ENCODE data around the gene KCND3.

Gene KCND3

DNA sequence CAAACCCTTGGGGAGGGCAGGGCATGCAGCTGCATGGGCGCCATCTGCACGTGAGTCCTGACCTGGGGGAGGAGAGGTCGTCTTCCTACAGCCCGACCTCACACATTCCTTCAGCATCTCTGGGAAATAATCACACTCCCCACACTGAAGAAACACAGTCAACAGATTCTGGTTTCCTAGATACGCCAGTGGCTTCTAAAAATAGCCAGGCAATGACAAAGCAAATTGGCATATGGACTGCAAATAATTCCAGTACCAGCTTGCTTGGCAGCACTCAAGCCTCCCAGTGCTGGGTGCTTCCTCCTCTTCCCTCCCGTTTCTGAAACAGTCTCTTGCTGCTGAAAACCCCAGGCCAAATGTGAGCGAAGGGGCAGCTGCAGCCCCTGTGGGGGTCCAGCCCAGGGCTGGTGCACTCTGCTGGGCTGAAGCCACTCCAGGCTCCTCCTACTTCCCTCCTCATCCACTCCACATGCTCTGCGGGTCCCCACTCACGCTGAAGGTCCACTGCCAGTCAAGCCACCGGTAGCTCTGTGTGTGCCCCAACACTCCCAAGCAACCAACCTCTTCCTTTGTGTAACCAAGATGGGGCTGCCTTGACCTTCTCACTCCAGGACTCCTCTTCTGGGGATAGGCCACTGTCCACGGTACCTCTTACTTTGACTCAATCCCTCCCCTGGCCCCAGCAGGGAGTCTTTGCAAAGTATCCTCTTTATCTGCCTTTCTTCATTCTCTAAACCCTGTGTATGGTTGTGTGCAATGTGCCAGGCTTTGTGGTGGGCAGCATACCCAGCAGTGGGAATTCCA, 69.0 kb downstream of the KCND3 start:
- no peak for DNase-seq (ENCODE audit: low read depth, low spot score)

DNA sequence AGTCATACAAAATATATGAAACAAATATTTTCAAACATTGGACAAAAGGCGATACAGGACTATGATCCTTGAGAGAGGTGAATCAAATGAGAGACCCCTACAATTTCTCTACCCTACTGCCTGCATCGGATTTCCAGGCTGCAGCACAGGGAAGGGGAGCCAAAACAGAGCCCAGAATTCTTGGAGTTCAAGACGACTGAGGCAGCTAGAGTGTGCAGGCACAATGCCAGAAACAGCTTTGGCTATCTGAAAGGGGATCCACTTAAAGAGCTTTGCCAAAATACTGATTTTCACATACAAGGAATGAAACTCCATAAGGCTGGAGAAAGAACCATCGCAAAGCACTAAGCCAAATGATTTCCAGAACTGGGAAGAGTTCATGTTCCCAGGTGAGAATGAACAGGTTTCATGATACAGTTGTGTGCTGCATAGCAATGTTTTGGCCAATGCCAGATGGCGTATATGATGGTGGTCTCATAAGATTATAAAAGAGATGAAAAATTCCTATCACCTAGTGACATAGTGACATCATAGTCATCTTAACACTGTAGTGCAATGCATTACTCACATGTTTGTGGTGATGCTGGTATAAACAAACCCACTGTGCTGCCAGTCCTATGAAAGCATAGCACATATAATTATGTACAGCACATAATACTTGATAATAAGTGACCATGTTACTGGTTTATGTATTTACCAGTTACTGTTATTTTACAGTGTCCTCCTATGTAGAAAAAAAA, 77.5 kb downstream of the KCND3 start:
- DNase-seq (ENCODE audit: low read depth, low spot score): no peak

DNA sequence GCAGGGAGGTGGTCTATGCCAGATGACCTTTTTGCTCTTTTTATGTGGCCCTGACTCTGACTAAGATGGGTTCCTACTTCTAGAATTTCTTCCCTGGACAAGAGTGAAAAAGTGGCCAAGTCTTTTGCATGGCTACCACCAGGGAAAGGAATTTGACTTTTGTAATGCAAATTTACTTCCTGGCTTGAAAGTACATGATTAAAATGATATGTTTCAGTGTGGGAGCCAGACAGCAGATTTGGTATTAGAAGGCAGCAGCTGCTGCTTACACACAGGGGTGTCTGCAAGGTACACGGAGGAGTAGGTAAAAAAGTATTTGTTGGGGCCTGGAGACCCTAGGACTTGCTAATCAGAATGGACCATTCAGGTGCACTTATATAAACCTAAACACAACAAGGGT, 78.4 kb downstream of the KCND3 start:
- DNase-seq (ENCODE audit: low read depth, low spot score): no peak

DNA sequence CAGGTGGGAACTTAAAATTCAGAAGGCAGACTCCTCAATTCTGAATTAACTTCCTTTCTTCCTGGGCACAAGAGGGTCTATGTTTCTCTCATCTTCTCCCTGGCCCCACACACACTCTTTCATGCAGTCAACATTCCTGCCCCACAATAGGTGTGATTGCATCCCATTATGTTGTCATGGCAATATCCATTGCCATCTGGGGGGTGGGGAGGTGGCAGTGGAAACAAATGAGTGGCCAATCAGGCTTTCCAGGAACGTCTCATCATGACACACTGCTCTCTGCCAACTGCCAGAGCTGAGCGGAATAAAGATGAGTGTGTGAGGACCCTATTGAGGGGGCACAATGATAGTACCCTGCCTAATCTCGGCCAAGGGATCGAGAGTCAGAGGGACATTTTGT, 80.4 kb downstream of the KCND3 start:
- DNase-seq (ENCODE audit: low read depth, low spot score): no peak

DNA sequence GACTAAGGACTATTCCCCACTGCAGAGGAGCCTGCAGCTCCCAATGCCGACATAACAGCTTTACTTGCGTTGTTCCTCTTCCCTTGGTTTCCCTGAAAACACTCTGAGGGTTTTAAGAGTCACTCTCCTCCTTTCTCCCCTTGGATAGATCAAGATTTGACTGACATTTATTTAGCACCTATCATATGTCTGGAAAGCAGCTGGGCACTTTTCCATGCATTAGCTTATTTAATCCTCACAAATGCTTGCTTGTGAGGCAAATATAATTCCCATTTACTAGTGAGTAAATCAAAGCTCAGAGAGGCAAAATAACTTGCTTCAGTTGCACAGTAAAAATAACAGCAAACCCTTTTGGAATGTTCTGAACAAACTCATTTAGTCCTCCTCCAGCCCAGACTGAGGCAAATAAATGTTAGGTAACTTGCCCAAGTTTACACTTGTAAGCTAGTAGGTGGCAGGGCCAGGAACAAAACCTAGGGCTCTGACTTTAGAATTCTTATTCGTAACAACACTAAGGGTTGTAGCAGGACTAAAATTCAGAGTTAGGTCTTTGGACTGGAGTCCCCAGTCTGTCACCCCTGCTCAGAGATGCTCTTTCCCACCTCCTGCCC, 81.4 kb downstream of the KCND3 start:
- no peak for DNase-seq (ENCODE audit: low read depth, low spot score)

DNA sequence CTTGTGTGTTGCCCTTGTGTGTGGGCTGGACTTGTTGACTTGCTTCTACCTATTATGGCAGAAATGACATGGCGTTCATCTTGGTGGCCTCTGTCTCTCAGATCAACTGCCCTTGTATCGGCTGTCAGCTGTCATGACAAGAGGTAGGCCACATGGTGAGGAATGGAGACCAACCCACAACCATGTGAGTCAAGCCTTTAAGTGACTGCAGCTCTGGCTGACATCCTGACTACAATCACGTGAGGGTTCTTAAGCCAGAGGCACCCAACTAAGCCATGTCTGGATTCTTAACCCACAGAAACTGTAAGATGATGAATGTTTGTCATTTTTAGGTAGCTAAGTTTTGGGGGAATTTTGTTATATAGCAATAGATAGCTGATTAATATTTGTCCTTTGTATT, 82.1 kb downstream of the KCND3 start:
- DNase-seq (ENCODE audit: low read depth, low spot score): no peak

DNA sequence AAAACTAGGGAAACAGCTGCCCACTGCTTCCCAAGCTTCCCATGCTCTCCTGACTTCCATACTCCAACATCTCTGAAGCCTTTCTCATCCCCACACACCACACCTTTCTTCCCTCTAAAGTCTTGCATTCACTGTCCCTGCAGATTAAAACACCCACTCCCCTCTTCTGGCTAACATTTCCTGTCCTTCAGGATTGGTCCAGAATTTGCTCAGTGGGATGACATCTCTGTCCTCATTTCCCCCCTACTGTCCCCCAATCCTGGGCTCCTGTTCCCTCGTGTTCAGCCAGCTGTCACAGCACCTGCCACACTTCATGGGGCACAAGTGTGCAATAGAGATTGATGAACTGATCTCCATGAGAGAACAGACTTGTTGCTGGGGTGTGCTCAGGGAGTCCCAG, 82.7 kb downstream of the KCND3 start:
- no peak for DNase-seq (ENCODE audit: low read depth, low spot score)

DNA sequence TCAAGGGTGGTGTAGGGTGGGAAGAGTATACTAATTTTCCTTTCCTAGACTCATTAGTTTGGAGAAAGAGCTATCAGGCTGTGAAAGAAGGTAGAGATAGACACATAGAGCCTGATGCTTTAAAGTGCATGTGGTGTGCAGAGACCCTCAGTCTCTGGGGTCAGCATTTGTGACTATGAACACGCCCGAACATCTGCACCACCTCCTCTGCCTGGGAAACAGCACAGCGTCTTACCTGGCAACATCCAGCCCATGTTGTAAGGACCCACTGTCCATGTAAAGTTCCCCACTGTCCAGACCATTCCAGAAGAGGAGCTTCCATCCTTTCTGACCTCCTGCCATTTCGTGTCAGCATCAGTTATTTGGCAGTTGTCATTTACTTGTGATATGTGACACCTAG, 83.4 kb downstream of the KCND3 start:
- no peak for DNase-seq (ENCODE audit: low read depth, low spot score)

DNA sequence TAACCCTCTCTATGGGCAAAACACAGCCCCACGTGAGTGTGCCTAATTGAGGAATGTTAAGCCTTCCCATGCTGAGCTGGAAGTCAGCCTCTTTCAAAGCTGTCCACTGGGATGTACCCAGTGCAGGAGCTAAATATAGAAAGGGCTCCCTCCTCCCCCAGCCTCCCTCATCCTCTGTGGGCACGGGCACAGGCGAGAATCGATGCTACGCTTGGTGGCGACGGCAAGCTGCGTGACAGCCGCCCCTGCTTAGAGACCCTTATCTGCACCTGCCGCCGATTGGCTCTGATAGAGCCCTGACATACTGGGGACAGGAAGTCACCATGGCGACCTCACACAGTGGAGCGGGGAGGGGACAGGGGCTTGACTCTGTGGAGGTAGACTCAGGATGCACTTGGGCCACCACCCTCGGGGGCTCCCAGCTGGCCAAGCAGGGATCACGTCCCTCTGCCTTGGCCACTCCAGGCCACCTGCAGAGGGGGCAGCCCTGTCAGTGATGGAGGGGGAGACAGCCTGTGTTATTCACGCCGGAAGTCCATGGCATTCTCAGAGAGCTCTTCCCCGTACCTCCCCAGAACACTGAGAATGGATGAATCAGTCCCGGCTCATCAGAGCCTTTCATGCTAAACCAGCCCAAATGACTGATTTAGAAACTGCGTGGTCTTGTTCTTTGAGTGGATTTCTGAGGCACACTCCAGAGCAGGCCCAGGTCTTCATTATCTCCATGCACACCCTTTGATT, 84.8 kb downstream of the KCND3 start:
- DNase-seq (ENCODE audit: low read depth, low spot score): no peak

DNA sequence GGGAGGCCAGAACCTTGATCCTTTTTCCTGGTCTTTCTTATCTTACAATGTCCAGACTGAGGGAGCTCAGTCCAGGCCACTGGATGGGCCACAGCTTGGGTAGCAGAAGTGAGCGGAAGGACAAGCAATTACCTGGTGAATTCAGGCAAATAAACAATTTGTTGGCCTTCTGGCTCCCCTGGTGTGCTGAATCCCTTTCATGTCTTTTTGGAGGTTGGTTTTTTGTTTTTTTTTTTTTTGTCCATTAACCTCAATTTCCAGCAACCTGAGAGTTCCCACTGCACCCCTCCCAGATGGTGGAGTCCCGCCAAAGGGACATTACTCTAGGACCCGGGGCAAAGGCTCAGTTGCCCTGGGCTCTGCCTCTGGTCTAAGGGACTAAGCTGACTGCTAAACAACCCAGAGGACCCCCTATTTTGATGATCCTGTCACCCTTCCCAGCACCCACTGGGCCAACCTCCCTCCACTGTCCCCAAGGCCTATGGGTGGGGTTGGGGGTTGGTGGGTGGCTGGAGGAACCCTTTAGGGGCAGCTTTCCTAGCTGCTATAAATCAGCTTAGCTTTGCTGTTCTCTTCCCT, 85.5 kb downstream of the KCND3 start:
- no peak for DNase-seq (ENCODE audit: low read depth, low spot score)

DNA sequence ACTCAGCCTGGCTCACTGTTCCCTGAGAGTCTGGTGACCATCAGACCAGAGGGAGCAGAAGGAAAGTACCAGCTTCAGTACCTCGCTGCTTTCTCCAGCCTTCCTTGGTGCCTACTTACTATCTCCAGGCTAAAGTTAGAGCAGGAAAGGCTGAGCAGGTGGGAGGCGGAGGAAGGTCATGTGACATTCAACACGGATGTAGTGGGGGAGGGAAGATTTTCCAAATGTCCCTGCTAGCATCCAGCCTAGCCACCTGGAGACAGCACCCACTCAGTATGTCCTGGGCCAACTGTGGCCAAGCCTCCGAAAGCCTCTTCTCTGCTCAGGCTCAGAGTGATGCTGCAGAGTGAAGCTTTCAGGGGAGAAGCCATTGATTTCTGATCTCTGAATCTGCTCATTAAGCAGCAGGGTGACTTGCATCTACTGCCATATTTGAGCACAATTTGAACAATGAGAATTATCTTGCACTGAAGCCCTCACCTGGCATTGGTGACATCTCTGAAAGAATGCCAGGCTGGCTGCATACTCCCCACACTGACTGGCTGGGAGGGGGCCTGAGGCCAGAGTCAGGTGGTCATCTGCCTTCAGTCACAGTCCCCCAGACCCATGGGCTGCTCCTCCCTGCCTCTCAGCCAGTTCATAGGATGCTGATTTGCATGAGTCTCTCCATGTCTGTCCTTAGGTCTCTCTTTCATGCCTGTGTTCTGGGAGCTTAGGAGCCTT, 86.2 kb downstream of the KCND3 start:
- DNase-seq (ENCODE audit: low read depth, low spot score): no peak

DNA sequence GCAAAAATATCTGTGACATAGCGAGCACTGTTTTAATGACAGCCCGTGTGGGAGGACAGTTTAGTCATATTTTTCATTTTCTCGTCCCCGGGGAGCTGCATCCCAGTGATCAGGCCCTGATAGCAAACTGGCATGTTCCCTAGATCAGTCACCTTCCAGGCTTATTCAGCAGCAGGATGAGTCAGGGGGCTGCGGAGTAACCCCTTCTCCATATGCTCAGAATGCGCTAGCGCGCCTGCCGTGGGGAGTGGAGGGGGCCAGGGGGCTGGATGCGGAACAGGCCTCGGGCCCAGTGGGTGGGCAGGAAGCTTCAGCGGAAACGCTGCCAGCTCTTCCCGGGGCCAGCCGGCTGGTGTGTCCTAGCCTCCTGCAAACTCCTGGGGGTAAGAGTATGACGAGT, 94.0 kb downstream of the KCND3 start:
- no peak for DNase-seq (ENCODE audit: low read depth, low spot score)

DNA sequence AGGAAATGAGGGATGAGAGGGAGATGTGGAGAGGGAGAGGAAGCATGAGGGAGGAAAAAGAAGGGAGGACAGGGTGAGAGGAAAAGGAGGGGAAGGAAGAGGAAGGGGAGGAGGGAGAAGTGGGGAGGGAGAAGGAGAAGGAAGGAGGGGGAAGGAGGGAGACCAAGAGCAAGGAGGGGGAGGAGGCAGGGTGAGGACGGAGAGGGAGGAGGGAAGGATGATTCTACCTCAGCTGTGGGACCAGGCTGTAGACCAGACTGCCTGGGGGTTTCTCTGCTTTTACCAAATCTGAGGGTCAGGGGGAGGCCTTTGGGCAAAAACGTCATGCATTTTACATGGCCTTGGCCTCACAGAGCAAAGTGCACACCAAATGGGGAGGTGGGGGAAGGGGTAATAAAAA, 94.5 kb downstream of the KCND3 start:
- no peak for DNase-seq (ENCODE audit: low read depth, low spot score)

DNA sequence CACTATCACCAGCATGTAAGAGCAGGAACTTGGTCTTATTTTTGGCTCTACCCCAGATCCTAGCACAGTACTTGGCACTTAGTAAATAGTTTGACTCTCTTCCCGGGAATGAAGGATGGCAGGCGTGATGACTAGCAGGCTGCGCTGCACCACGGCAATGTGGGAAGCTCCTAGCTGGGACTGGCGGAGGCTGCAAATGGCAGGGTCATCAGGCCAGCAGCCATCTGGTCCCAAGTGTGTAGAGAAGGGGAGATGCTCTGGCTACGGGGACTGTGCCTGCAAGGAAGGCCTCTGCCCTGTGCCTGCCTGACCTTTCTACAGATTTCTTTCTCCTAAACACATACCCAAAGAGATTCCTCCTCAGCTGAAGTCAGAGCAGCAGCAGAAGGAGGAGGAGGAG, 95.0 kb downstream of the KCND3 start:
- DNase-seq (ENCODE audit: low read depth, low spot score): no peak

DNA sequence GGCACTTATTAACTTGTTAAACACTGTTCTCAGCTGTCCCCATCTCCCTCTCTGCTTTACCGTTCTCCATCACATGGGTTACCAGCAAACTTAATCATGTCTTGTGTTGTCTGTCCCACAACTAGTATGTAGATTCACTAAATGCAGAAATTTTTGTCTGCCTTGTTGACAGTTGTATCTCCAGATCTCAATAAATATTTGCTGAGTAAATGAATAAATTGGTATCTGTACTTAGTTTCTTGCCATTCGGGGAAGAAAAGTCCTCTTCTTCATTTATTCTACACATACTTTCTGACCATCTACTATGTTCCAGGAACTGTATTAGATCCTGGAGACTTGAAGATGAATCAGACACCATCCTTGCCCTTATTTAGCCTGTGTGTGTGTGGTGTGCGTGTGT, 97.9 kb downstream of the KCND3 start:
- no peak for DNase-seq (ENCODE audit: low read depth, low spot score)

DNA sequence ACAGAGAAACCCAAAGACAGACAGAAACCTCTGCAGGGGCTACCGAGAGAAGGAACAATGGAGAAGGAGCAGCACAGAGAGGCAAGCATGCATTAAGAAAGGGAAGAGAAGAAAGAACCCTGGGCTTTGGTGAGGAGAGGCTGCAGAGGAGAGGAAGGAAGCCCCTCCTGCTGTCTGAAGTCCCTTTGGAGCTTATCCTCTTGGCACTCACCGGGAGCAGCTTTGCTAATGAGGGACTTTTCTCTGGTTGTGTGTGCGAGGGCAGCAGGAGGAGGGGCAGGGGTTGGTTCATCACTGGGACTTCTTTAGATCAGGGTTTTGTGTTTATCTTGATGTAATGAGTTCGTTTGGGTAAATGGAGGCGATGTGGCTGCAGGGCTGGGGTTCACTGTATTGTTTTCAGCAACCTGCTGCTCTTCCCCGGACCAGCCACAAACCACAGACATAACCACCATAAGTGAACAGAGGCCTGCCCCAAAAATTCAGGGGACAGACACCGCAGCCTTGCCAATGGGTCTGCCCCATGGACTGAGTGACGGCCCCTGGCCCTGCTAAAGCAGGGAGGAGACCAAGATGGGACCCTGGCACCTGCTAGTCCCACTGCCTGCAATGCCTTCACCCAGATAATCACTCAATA, 100.6 kb downstream of the KCND3 start:
- no peak for DNase-seq (ENCODE audit: low read depth, low spot score)

DNA sequence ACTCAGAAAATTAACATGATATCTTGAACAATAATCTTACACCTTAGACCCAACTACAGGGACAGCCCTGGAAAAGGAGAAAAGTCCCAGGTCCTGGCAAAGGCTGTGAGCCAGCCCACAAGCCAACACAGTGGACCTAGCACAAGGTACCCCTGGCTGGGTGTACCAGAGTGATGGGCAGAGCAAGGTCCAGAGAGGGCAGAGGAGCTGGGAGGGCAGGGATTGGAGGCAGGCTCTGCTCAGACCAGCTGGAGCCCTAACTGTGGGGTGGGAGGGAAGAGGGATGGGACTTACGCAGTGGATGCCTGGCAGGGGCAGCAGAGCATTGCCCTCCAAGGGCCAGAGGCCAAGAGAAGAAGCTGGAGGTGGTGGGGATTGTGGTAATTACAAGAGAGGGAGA, 101.6 kb downstream of the KCND3 start:
- no peak for DNase-seq (ENCODE audit: low read depth, low spot score)

DNA sequence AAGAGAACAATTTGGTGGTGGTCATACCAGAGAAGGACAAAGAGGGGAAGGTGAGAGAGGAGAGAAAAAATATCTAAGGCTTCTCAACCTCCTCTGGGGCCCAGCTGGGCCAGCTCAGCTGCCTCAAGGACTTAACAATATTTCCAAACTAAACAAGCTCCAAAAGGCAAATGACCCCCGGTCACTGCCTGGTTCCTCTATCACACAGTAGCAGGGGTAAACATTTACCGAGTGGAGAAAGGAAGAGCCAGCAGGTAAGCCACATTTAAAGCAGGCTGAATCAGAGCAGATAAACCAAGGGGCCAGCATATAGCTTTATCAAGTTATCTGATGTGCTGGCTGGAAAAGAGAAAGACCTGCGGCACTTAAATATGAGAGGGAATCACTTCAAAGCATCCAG, 102.1 kb downstream of the KCND3 start:
- no peak for DNase-seq (ENCODE audit: low read depth, low spot score)

DNA sequence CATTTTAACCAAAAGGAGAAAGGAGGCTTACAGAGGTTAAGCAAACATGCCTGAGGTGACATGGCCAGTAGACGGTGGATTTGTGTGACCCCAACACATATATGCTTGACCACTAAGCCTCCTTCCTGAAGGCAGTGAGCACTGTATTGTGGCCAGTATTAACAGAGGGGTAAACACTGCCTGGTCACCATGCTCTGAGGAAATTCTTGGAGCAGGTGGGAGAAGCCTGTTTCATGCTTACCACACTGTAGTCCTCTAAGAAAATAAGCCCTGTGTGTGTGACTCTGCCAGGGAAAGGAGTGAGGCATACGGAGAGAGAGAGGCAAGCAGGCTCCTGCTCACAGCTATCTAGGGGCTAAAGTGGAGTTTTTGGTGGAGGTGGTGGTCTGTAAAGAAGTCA, 102.7 kb downstream of the KCND3 start:
- no peak for DNase-seq (ENCODE audit: low read depth, low spot score)

DNA sequence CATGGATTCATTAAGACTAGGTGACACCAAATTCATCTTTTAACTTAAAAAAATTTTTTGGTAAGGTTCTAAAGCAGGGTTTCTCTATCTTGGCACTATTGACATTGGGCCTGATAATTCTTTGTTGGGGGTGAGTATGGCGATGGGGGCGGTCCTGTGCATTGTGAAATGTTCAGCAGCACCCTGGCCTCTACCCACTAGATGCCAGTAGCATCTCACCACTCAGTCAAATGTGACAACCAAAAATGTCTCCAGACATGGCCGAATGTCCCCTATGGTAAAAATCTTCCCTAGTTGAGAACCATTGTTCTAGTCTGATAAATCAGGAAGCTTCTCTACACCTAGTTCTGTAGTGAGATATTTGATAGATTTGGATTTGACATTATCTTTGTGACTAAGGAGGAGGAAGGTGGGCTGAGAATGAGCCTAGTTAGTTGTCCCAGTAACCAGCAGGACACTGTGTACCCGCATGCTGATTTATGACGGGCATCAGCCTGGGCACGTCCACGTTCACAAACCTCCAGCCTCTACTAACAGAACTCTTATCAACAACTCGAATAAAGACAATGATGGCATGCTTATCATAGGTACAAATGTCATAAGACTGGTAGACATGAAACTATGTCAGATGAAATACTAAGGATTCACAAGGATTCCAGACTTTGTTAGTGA, 104.6 kb downstream of the KCND3 start:
- no peak for DNase-seq (ENCODE audit: low read depth, low spot score)
